Right atrium auricular region (tissue), 2 donors: ENCODE data around the gene KLKB1. TPM values are rescaled to one million over a fixed set of nuclear protein-coding genes. Genes with fewer than 3 reads are reported as not detected.

ENCODE experiments used
- DNase-seq: peaks from one replicate; pipeline ENCODE4 v3.0.0-alpha.2; 2019; ENCODE audit warnings: low spot score
- H3K27ac ChIP-seq, 2 donors: fragments of 200-600 bp; sonication (generic); 1 replicate in 1 of 2; 2 replicates in 1 of 2; pipeline ENCODE4 v1.5.1; 2016 to 2019
- H3K27me3 ChIP-seq, 2 donors: fragments of 200-600 bp; sonication (generic); one replicate each; pipeline versions ENCODE4 v1.5.1 to v1.6.0; 2017 to 2019
- H3K36me3 ChIP-seq: fragments of 200-600 bp; sonication (generic); one replicate; pipeline ENCODE4 v1.5.1; 2016
- H3K4me1 ChIP-seq, 2 donors: fragments of 200-600 bp; sonication (generic); one replicate each; pipeline versions ENCODE4 v1.5.1 to v1.6.0; 2017 to 2019
- H3K4me3 ChIP-seq, 2 donors: fragments of 200-600 bp; sonication (generic); 1 replicate in 1 of 2; 2 replicates in 1 of 2; pipeline ENCODE4 v1.5.1; 2017 to 2019; ENCODE audit warnings: mild to moderate bottlenecking in 1 of 2, moderate library complexity in 1 of 2
- H3K9me3 ChIP-seq, 2 donors: fragments of 200-600 bp; sonication (generic); one replicate each; pipeline ENCODE4 v1.5.1; 2019
- CTCF ChIP-seq, 2 donors: fragments of 200-600 bp; sonication (generic); IDR thresholded peaks; one replicate each; pipeline ENCODE4 v1.5.1; 2019; ENCODE audit warnings: antibody characterized with exemption in 2 of 2
- total RNA-seq, 2 donors: library from RNA; depleted of rRNA; stranded (reverse); fragments of >200 nt; gene quantifications; one replicate each; pipeline ENCODE4 v1.1.0, GENCODE V29; 2016

Gene KLKB1
- total RNA-seq, 2 donors from 2014 or later = 0.75 to 1.9 TPM

- Histone ChIP-seq H3K4me3 (no peak overlapping the region), H3K4me1 (no peaks in the 10 kb centered on the region), H3K9me3 (no peaks in the 10 kb centered on the region), H3K27ac (no peak overlapping the region), H3K36me3 (no peaks in the 10 kb centered on the region), H3K27me3 (peaks cover 0 to 13% of the 10 kb centered on the region in 2 donors)
- TF ChIP-seq CTCF (IDR thresholded peaks at IDR 0.05) = no peak
- no peak for DNase-seq
These were observed 70.8 kb downstream of the KLKB1 start for GRCh38 chr4:186298031-186298647.

- no peaks in the 10 kb centered on the region for H3K36me3 ChIP-seq
- H3K4me3 ChIP-seq = no peak overlapping the region
- peaks cover 0 to 13% of the 10 kb centered on the region in 2 donors for H3K27me3 ChIP-seq
- no peaks in the 10 kb centered on the region for H3K4me1 ChIP-seq
- H3K27ac ChIP-seq = no peak overlapping the region
- H3K9me3 ChIP-seq = no peaks in the 10 kb centered on the region
- TF ChIP-seq CTCF (IDR thresholded peaks at IDR 0.05) = no peak
- no peak for DNase-seq
These were observed 72.0 kb downstream of the KLKB1 start for GRCh38 chr4:186299291-186299690.

GRCh38 chr4:186300659-186301390 lies 73.5 kb downstream of the KLKB1 start:
- Histone ChIP-seq H3K27me3 (peaks cover 0 to 13% of the 10 kb centered on the region in 2 donors), H3K27ac (no peak overlapping the region), H3K4me3 (no peak overlapping the region), H3K9me3 (no peaks in the 10 kb centered on the region), H3K4me1 (no peaks in the 10 kb centered on the region), H3K36me3 (no peaks in the 10 kb centered on the region)
- DNase-seq = no peak
- TF ChIP-seq CTCF (IDR thresholded peaks at IDR 0.05) = no peak

- Histone ChIP-seq H3K36me3 (no peaks in the 10 kb centered on the region), H3K4me1 (no peaks in the 10 kb centered on the region), H3K9me3 (no peaks in the 10 kb centered on the region), H3K4me3 (no peak overlapping the region), H3K27me3 (no peaks in the 10 kb centered on the region), H3K27ac (no peak overlapping the region)
- TF ChIP-seq CTCF (IDR thresholded peaks at IDR 0.05) = no peak
- DNase-seq = no peak
These were observed 76.9 kb downstream of the KLKB1 start for GRCh38 chr4:186304216-186304615.

- Histone ChIP-seq H3K27ac (no peak overlapping the region), H3K9me3 (no peaks in the 10 kb centered on the region), H3K4me3 (no peak overlapping the region), H3K36me3 (no peaks in the 10 kb centered on the region), H3K27me3 (no peaks in the 10 kb centered on the region), H3K4me1 (no peaks in the 10 kb centered on the region)
- no peak for DNase-seq
- TF ChIP-seq CTCF (IDR thresholded peaks at IDR 0.05) = no peak
These were observed 77.7 kb downstream of the KLKB1 start for GRCh38 chr4:186304866-186305505.
